Endodermal cell (in vitro differentiated cells): ENCODE data around the gene DMRTC2. TPM values are rescaled to one million over a fixed set of nuclear protein-coding genes. Genes with fewer than 3 reads are reported as not detected.

Experiments used
- DNase-seq: peaks from one replicate; pipeline ENCODE4 v3.0.0-alpha.2; 2017
- H3K27ac ChIP-seq: 2 replicates; pipeline ENCODE4 v1.5.1; 2013; ENCODE audit warnings: mild to moderate bottlenecking, low read depth, low read length, moderate library complexity
- H3K27me3 ChIP-seq: 2 replicates; pipeline ENCODE4 v1.6.1; 2013; ENCODE audit warnings: mild to moderate bottlenecking, low read length, moderate library complexity; ENCODE audit not compliant: insufficient read depth, control insufficient read depth, poor library complexity, severe bottlenecking
- H3K36me3 ChIP-seq: 2 replicates; pipeline ENCODE4 v1.7.0; 2013; ENCODE audit warnings: mild to moderate bottlenecking, low read length, moderate library complexity; ENCODE audit not compliant: control insufficient read depth, insufficient read depth
- H3K4me1 ChIP-seq: one replicate; pipeline ENCODE4 v1.7.0; 2013; ENCODE audit warnings: low read length; ENCODE audit not compliant: control insufficient read depth, insufficient read depth
- H3K4me3 ChIP-seq: 2 replicates; pipeline ENCODE4 v1.5.1; 2013; ENCODE audit warnings: mild to moderate bottlenecking, low read length, moderate library complexity
- H3K9ac ChIP-seq: 2 replicates; pipeline ENCODE4 v1.6.1; 2013; ENCODE audit warnings: mild to moderate bottlenecking, low read length, moderate library complexity; ENCODE audit not compliant: poor library complexity, severe bottlenecking; ENCODE audit errors: extremely low read depth
- H3K9me3 ChIP-seq: 2 replicates; pipeline ENCODE4 v1.6.1; 2013; ENCODE audit warnings: mild to moderate bottlenecking, low read length, moderate library complexity; ENCODE audit not compliant: control insufficient read depth
- H3K27ac Mint-ChIP-seq: 2 replicates; pipeline ENCODE4 v1.8.0; 2020; ENCODE audit warnings: mixed read lengths
- H3K27me3 Mint-ChIP-seq: 2 replicates; pipeline ENCODE4 v1.8.0; 2021; ENCODE audit warnings: mild to moderate bottlenecking, mixed read lengths; ENCODE audit not compliant: insufficient read depth
- H3K36me3 Mint-ChIP-seq: 2 replicates; pipeline ENCODE4 v1.8.0; 2020; ENCODE audit warnings: low read depth, mixed read lengths
- H3K4me1 Mint-ChIP-seq: 2 replicates; pipeline ENCODE4 v1.8.0; 2020; ENCODE audit warnings: mixed read lengths
- H3K4me3 Mint-ChIP-seq: 2 replicates; pipeline ENCODE4 v1.8.0; 2020; ENCODE audit warnings: mild to moderate bottlenecking, moderate library complexity, mixed read lengths
- H3K9me3 Mint-ChIP-seq: 2 replicates; pipeline ENCODE4 v1.8.0; 2020; ENCODE audit warnings: mild to moderate bottlenecking, mixed read lengths
- CTCF ChIP-seq: fragments of 200-600 bp; sonication (generic); conservative IDR thresholded peaks from 2 replicates; pipeline ENCODE4 v1.5.0; 2021; ENCODE audit warnings: antibody characterized with exemption, mild to moderate bottlenecking
- WGBS, 2 experiments: methylation state at CpG; one replicate each; pipeline versions ENCODE4 v1.1.5 to v1.1.7; 2013; ENCODE audit warnings: missing lambda C conversion rate in 2 of 2, mixed read lengths in 1 of 2; ENCODE audit not compliant: insufficient coverage in 1 of 2, insufficient read length in 1 of 2; 5-methylcytosine and 5-hydroxymethylcytosine counted together
- total RNA-seq, 2 donors: library from RNA; stranded (reverse); fragmentation: NEBNext Ultra II Directional in 1 of 2; extraction: Animal tissue kit (Norgen Biotek cat#: 25700) in 1 of 2; gene quantifications; 2 replicates in 1 of 2; 3 replicates in 1 of 2; pipeline ENCODE4 v1.2.1, GENCODE V29; 2021

The DMRTC2 gene
- total RNA-seq, 2 donors from 2014 or later, result not detected

GRCh38 chr19:41894350-41894749, 49.5 kb downstream of the DMRTC2 start:
- Mint-ChIP-seq H3K27ac (no peak overlapping the region), H3K27me3 (no peaks in the 10 kb centered on the region), H3K4me3 (no peak overlapping the region), H3K4me1 (no peaks in the 10 kb centered on the region), H3K9me3 (no peaks in the 10 kb centered on the region), H3K36me3 (peaks cover 37% of the 10 kb centered on the region)
- Histone ChIP-seq H3K4me3 (no peak overlapping the region), H3K4me1 (no peaks in the 10 kb centered on the region), H3K36me3 (peaks cover 37% of the 10 kb centered on the region), H3K27me3 (no peaks in the 10 kb centered on the region), H3K9me3 (no peaks in the 10 kb centered on the region), H3K9ac (no peak overlapping the region), H3K27ac (no peak overlapping the region)
- 92 to 100% methylated on average over 2 to 14 of the region's 14 CpGs for WGBS, 2 experiments
- no peak for DNase-seq
- TF ChIP-seq CTCF, result no peak

- Mint-ChIP-seq H3K27me3 (no peaks in the 10 kb centered on the region), H3K36me3 (peaks cover 42% of the 10 kb centered on the region), H3K9me3 (no peaks in the 10 kb centered on the region), H3K4me3 (no peak overlapping the region), H3K27ac (no peak overlapping the region), H3K4me1 (no peaks in the 10 kb centered on the region)
- Histone ChIP-seq H3K27me3 (no peaks in the 10 kb centered on the region), H3K4me1 (no peaks in the 10 kb centered on the region), H3K4me3 (no peak overlapping the region), H3K36me3 (peaks cover 37% of the 10 kb centered on the region), H3K9me3 (no peaks in the 10 kb centered on the region), H3K9ac (no peak overlapping the region), H3K27ac (no peak overlapping the region)
- 90 to 91% methylated on average over 13 to 19 of the region's 19 CpGs for WGBS, 2 experiments
- no peak for DNase-seq
- peak; percentile 65 for TF ChIP-seq CTCF
Observed at GRCh38 chr19:41895745-41896580, 51.1 kb downstream of the DMRTC2 start.

GRCh38 chr19:41896581-41896942, 51.7 kb downstream of the DMRTC2 start:
- H3K4me3 Mint-ChIP-seq, result no peak overlapping the region
- no peak for DNase-seq
- H3K4me1 Mint-ChIP-seq, result no peaks in the 10 kb centered on the region
- Histone ChIP-seq H3K27me3 (no peaks in the 10 kb centered on the region), H3K9me3 (no peaks in the 10 kb centered on the region), H3K9ac (no peak overlapping the region), H3K4me1 (no peaks in the 10 kb centered on the region), H3K36me3 (peaks cover 38% of the 10 kb centered on the region), H3K4me3 (no peak overlapping the region), H3K27ac (no peak overlapping the region)
- H3K9me3 Mint-ChIP-seq, result no peaks in the 10 kb centered on the region
- no peaks in the 10 kb centered on the region for H3K27me3 Mint-ChIP-seq
- TF ChIP-seq CTCF, result no peak
- WGBS, 2 experiments, result 56% methylated on average over 1 of the region's 1 CpG; no CpG with 5 or more reads in 1 of the 2 experiments
- no peak overlapping the region for H3K27ac Mint-ChIP-seq
- peaks cover 41% of the 10 kb centered on the region for H3K36me3 Mint-ChIP-seq
